OCI-LY7 (cell line): ENCODE data around the gene PAQR4.

Source experiments
- CTCF ChIP-seq: fragments of 200-600 bp; sonication (generic); conservative IDR thresholded peaks from 2 replicates; pipeline ENCODE4 v1.5.1; 2014; ENCODE audit warnings: mild to moderate bottlenecking, antibody characterized with exemption, low read length, moderate library complexity, mixed read lengths
- EZH2phosphoT487 ChIP-seq: fragments of 200-600 bp; sonication (generic); IDR thresholded peaks from 2 replicates; pipeline ENCODE4 v1.6.1; 2018; ENCODE audit warnings: low read depth, borderline replicate concordance, mild to moderate bottlenecking, mixed run types, antibody characterized with exemption, low read length, moderate library complexity, mixed read lengths

- TF ChIP-seq CTCF, result peak; percentile 66
- no peak for TF ChIP-seq EZH2phosphoT487
Measured at GRCh38 chr16:3021449-3022207, 52.5 kb downstream of the PAQR4 start.
